Kasumi-1 (cell line): Measurements from ENCODE around the gene TMEM196.
"Not testable (repeated sequence)": the region's sequence is repeated elsewhere in the genome, so short reads cannot be mapped to it uniquely, and the experiment has no call there.

ENCODE experiments used
- DNase-seq, 2 experiments: peaks; one replicate each; lab custom pipeline; 2025; lab: John Stamatoyannopoulos, UW

The TMEM196 gene

DNA sequence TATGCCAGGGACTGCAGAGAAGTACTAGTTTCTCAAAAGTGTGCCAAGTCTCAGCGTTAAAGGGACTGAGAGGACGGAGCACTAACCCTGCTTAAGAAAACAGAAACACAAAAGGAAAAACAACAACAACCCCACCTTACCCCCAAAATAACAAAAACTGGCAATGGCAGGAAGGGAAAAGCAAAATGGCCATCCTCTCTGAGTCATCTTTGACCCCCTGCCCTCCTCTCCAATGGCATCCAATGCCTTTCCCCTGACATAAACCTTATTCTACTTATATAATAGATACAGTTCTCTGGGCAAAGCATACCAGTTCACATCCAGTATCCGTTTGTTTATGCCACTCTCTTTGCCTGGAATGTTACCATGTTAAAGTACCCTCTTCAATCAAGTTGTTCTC is 66.2 kb downstream of the TMEM196 start:
- DNase-seq: no peak

GRCh38 chr7:19705663-19706062 is 67.8 kb downstream of the TMEM196 start:
- no peak for DNase-seq

DNA sequence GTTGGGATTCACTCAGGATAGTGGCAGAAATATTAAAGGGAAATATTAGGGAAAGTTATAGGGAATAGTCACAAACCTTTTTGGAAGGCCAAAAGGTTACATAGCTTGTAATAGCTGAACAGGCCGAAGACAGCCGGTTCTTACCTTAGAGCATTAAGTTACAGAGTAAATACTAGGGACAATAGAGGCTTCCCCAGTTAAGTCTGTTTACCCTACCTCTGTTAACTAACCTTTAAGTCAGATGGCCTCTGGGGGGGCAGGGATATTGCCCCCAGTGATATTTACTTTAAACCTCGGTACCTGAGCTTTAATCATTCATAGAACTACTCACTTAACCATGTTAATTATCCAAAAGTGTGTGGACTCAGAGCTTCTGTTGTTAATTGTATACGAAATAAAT is 71.9 kb downstream of the TMEM196 start:
- no peak for DNase-seq

DNA sequence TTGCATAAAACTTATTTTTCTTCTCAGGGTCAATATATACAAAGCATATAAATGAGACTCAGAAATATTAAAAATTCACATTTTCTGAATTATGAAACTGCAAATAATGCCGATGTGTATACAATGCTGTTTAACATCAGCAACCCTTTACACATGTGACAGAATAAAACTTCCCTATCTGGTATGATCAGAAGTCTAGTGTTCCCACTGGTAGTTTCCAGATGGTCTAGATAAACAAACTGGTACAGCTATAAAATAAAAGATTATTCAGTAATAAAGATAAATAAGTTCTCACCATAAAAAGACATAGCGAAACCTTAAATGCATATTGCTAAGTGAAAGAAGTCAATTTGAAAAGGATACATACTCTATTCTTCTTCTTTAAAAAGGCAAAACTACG is 72.5 kb downstream of the TMEM196 start:
- no peak for DNase-seq

DNA sequence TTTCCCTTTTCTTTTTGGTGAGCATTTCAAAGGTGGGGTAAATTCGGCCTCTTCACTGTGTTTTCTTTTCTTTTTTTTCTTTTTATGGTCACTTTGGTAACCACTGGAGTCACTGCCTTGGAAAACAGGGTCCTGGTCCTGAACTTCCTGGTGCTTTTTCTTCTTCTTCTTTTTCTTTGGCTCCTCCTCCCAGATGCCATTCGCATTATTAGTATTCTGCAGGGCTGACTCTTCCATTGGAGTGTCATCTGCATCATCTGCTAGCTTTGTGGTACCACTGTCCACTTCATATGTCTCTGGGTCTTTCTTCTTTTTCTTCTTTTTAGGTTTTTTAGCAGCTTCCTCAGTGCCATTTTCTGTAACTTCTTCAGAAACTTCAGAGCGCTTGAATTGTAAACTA is 75.1 kb downstream of the TMEM196 start:
- DNase-seq: no peak

DNA sequence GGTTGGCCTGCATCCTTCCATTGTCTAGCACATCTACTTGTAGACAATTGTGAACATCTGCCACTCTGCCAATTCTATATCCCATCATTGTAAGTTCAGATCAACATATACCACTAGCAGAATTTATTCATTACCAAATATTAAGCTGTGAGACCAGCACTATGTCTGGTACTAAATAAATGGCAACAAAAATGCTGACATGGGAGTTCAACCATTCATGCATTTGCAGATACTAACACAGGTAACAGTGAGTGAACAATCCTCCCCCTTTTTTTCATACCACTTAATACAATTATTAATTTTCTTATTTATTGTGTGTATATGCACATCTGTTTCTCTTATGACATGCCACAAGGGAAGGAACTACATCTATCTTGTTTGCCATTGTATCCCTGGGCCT is 76.5 kb downstream of the TMEM196 start:
- no peak for DNase-seq

GRCh38 chr7:19692111-19692828 is 81.1 kb downstream of the TMEM196 start:
- no peak for DNase-seq

GRCh38 chr7:19690736-19691135 is 82.7 kb downstream of the TMEM196 start:
- DNase-seq: no peak

DNA sequence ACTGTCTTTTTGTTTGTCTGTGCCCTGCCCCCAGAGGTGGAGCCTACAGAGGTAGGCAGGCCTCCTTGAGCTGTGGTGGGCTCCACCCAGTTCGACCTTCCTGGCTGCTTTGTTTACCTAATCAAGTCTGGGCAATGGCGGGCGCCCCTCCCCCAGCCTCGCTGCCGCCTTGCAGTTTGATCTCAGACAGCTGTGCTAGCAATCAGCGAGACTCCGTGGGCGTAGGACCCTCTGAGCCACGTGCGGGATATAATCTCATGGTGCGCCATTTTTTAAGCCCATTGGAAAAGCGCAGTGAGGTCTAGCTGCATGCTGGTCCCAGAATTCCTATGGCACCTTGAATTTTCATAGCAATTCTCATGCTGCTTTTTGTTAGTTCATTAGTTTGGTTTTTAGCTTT is 84.3 kb downstream of the TMEM196 start:
- not testable (repeated sequence) for DNase-seq

- DNase-seq: no peak
Measured at GRCh38 chr7:19681596-19681995, 91.8 kb downstream of the TMEM196 start.

DNA sequence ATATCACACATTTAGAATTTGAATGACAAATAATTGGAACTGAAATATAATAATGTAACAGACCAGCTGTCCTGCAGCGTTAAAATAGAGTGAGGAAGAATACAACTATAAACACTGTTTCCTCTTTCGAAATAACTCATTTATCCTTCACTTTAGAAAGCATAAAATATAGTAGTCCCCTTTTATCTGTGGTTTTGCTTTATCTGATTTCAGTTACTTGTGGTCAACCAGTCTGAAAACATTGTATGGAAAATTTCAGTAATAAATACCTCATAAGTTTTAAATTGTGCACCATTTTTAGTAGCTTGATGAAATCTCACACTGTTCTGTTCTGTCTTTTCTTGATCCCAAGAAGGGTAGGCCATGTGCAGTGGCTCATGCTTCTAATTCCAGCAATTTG is 96.2 kb downstream of the TMEM196 start:
- peak; percentile 6 to 24 for DNase-seq

GRCh38 chr7:19675816-19676215 is 97.6 kb downstream of the TMEM196 start:
- DNase-seq: no peak

GRCh38 chr7:19674266-19674960 is 99.0 kb downstream of the TMEM196 start:
- DNase-seq: no peak

GRCh38 chr7:19670806-19671205 is 102.6 kb downstream of the TMEM196 start:
- no peak for DNase-seq
